Stimulated activated CD4-positive, alpha-beta T cell treated with anti-CD3 and anti-CD28 coated beads, Interleukin-15, amount 100 ng/mL, for 24 hours (primary cell): ENCODE data around the gene AKAP1.

Source experiments
- DNase-seq: peaks from one replicate; pipeline ENCODE4 v3.0.0-alpha.2; 2020

AKAP1 gene

DNA sequence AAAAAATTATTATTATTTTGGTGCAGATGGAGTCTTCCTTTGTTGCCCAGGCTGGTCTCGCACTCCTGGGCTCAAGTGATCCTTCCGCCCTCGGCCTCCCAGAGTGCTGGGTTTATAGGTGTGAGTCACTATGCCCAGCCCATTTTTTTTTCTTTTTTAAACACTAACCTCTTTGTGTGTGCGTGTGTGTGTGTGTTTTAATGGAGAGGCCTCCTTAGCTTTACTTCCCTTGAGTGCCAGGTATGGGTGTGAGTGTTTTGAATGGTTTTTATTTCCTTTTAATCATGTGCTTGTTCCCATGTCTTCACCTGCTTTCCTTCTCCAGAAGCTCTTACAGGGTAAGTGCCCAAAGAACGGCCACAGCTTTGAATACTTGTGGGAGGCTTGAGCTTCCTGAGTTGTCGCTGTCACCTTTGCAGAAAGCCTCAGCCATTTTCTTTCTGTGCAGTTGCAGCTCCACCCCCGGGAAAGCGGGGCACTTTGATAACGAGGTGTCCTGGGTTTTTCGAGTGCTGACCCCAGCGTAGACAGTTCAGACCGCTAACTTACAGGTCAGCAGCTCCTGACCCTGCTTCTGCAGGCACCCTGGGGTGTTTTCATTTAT, 22.6 kb downstream of the AKAP1 start:
- DNase-seq, result no peak

GRCh38 chr17:57108671-57109392, 23.8 kb downstream of the AKAP1 start:
- no peak for DNase-seq

DNA sequence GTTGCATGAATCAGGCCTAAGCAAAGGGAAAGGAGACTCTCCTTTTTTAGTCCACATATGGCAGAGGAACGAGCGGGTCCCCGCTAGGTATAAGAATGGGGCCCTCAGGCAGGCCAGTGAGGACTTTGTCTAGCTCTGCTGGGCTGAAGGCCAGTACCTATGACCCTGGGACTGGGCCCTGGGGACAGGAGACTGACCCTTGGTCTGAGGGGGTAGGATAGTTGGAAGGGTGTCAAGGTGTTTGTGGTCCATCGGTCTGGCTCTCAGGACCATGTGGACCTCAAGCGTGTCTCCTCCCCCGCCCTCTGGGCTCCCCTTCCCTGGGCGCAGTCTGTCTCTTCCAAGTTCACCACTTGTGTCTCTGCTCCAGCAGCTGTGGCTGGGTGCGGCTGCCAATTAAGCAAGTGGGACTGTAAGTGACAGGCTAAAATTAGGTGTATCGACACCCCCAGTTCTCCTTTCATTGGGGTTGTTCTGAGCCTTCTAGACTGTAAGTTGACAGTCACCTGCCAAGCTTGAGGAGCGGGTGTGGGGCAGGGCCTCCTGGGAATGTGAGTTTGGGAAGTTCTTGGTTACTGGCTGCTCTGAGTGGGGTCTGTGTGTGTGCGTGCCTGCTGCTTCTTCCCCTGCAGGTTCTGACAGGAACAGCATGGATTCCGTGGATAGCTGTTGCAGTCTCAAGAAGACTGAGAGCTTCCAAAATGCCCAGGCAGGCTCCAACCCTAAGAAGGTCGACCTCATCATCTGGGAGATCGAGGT, 24.5 kb downstream of the AKAP1 start:
- DNase-seq, result no peak

DNA sequence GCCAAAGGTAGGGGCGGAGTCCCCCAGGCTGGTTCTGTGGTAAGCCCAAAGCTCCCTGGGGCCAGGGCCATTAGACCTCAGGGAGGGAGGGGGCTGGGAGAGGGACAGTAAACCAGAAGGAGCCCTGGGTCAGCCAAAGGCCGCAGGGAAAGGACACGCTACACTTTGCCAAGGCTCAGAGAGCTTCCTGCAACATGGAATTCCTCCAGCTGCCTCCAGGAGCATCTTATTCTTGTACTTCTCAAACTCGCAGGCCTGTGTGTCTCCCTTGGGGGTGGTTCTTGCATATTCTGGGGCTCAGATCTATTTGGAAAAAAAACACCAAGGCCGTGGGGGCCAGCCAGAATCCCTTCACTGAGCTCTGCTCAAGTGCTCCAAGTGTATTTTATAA, 25.1 kb downstream of the AKAP1 start:
- no peak for DNase-seq

GRCh38 chr17:57110579-57111325, 25.7 kb downstream of the AKAP1 start:
- no peak for DNase-seq

DNA sequence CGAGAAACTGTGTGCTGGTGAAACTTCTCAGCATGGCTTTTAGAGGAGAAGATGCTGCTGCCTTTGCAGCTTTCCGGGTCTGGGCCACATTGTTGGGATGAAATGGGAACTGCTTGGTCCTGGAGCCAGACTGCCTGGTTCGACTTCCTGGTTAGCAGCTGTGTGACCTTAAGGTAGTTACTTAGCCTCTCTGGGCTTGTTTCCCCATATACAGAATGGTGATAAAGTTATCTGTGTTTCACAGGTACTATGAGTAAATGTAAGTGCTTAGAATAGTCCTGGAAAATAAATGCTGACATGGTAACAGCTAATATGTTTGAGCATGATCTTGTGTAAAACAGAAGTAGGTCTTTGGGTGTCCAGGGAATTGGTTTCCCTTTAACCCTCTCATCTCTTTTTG, 26.3 kb downstream of the AKAP1 start:
- DNase-seq, result no peak

DNA sequence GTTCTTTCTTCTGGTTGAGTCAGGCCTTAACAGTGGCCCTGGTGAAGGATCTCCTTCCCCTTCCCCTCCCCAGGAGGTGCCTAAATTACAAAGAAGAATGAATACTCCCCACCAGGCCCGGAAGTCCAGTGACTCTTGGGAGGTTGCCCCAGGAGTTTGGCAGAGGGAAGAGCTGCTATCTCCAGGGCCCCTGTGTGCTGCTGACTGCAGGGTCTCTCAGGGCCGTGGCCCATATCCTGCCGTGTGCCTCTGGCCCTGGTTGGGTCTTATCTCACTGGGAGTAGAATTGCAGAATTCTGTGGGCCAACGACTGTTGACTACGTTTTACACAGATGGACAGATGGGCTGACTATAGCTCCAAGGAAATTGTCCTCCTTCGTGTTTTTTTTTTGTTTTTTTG, 28.0 kb downstream of the AKAP1 start:
- no peak for DNase-seq

- DNase-seq, result no peak
These were observed 28.6 kb downstream of the AKAP1 start for GRCh38 chr17:57113656-57114055.

DNA sequence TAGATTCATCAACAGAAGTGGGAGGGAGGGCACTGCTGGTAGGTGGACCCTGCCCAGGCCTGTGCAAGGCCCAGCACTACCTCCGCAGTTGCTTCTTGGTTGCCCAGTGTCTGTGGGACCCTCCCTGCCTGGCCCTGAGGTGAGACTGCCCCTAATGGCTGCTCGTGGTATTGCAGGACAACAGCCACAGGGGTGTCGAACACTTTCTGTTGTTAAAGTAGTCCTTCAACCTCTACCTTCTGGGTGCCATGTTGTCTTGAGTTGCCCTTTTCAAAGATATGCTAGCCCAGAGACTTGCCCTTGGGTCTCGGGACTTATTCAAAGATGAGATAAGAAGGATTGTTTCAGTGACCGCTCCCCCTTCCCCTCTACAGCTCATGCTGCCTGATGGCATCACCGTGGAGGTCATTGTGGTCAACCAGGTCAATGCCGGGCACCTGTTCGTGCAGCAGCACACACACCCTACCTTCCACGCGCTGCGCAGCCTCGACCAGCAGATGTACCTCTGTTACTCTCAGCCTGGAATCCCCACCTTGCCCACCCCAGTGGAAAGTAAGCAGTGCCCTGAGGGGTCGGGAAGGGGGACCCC, 29.1 kb downstream of the AKAP1 start:
- DNase-seq, result peak; percentile 73

- DNase-seq, result no peak
These were observed 30.3 kb downstream of the AKAP1 start for GRCh38 chr17:57115377-57115776.

- no peak for DNase-seq
These were observed 30.9 kb downstream of the AKAP1 start for GRCh38 chr17:57115916-57116315.

GRCh38 chr17:57117798-57118197, 32.8 kb downstream of the AKAP1 start:
- DNase-seq, result no peak

- no peak for DNase-seq
These were observed 35.8 kb downstream of the AKAP1 start for GRCh38 chr17:57120814-57121213.

- no peak for DNase-seq
These were observed 36.4 kb downstream of the AKAP1 start for GRCh38 chr17:57121308-57122042.

DNA sequence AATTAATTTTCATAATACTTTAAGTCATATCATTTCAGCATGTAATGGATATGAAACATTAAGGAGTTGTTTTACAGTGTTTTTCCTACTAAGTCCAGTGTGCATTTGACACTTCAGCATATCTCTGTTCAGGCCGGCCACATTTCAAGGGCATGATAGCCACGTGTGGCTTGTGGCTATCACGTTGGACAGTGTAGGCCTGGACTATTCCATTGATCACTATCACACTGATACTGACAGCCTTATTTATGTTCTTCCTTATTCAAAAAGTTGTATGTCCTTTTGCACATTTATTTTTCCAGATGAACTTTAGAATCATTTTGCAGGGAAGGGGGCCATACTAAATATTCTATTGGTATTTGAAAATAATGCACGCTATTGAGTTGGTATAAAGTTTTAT, 39.0 kb downstream of the AKAP1 start:
- no peak for DNase-seq

GRCh38 chr17:57125406-57125805, 40.4 kb downstream of the AKAP1 start:
- DNase-seq, result no peak

GRCh38 chr17:57125866-57126265, 40.8 kb downstream of the AKAP1 start:
- no peak for DNase-seq

- peak; percentile 89 for DNase-seq
These were observed 45.8 kb downstream of the AKAP1 start for GRCh38 chr17:57130708-57131461.

GRCh38 chr17:57132663-57133062, 47.6 kb downstream of the AKAP1 start:
- no peak for DNase-seq

GRCh38 chr17:57133486-57133885, 48.4 kb downstream of the AKAP1 start:
- DNase-seq, result no peak

GRCh38 chr17:57135026-57135788, 50.2 kb downstream of the AKAP1 start:
- no peak for DNase-seq
